HEK293T (cell line): ENCODE measurements around the gene ADIPOR2.

ENCODE experiments used
- CTCF ChIA-PET: fragments of 350-600 bp; formaldehyde crosslinking; extraction: SDS; loops from one replicate; lab custom pipeline; 2021; ENCODE audit warnings: antibody characterized with exemption, inconsistent platforms; lab: Yijun Ruan, JAX
- POLR2A ChIA-PET: fragments of 350-600 bp; formaldehyde crosslinking; extraction: SDS; loops from one replicate; lab custom pipeline; 2020; ENCODE audit warnings: antibody characterized with exemption, inconsistent platforms; lab: Yijun Ruan, JAX
- DNase-seq: peaks from one replicate; pipeline ENCODE4 v3.0.0; 2012; ENCODE audit warnings: mixed read lengths; ENCODE audit errors: extremely low spot score
- ARNT ChIP-seq: fragments of 450-650 bp; IDR thresholded peaks from 2 replicates; pipeline ENCODE4 v1.6.1; 2017; ENCODE audit warnings: mild to moderate bottlenecking
- BHLHE40 ChIP-seq: fragments of 450-650 bp; IDR thresholded peaks from 2 replicates; pipeline ENCODE4 v1.6.1; 2016; ENCODE audit warnings: mild to moderate bottlenecking, moderate library complexity, borderline replicate concordance
- CTBP1 ChIP-seq: fragments of 450-650 bp; IDR thresholded peaks from 2 replicates; pipeline ENCODE4 v1.6.1; 2016; ENCODE audit warnings: borderline replicate concordance
- ELF4 ChIP-seq: fragments of 450-650 bp; IDR thresholded peaks from 2 replicates; pipeline ENCODE4 v1.6.1; 2017; ENCODE audit warnings: antibody characterized with exemption
- FOXA1 ChIP-seq: fragments of 450-650 bp; IDR thresholded peaks from 2 replicates; pipeline ENCODE4 v1.6.1; 2016; ENCODE audit warnings: mild to moderate bottlenecking
- FOXK2 ChIP-seq: fragments of 450-650 bp; IDR thresholded peaks from 2 replicates; pipeline ENCODE4 v1.6.1; 2016; ENCODE audit warnings: mild to moderate bottlenecking
- FOXM1 ChIP-seq: fragments of 450-650 bp; IDR thresholded peaks from 2 replicates; pipeline ENCODE4 v1.6.1; 2017; ENCODE audit warnings: mild to moderate bottlenecking, borderline replicate concordance
- HDGF ChIP-seq: fragments of 450-650 bp; IDR thresholded peaks from 2 replicates; pipeline ENCODE4 v1.6.1; 2017; ENCODE audit warnings: antibody characterized with exemption, borderline replicate concordance
- L3MBTL2 ChIP-seq: fragments of 450-650 bp; conservative IDR thresholded peaks from 2 replicates; pipeline ENCODE4 v1.6.1; 2016; ENCODE audit warnings: mild to moderate bottlenecking
- LEF1 ChIP-seq: fragments of 450-650 bp; IDR thresholded peaks from 2 replicates; pipeline ENCODE4 v1.6.1; 2017; ENCODE audit warnings: mild to moderate bottlenecking, borderline replicate concordance
- NFRKB ChIP-seq: fragments of 450-650 bp; IDR thresholded peaks from 2 replicates; pipeline ENCODE4 v1.6.1; 2016; ENCODE audit warnings: mild to moderate bottlenecking, moderate library complexity
- PKNOX1 ChIP-seq: fragments of 450-650 bp; IDR thresholded peaks from 2 replicates; pipeline ENCODE4 v1.6.1; 2016
- SP1 ChIP-seq: fragments of 450-650 bp; IDR thresholded peaks from 2 replicates; pipeline ENCODE4 v1.6.1; 2017
- SUZ12 ChIP-seq: fragments of 450-650 bp; IDR thresholded peaks from 2 replicates; pipeline ENCODE4 v1.6.1; 2016; ENCODE audit warnings: mild to moderate bottlenecking
- TARDBP ChIP-seq: fragments of 450-650 bp; IDR thresholded peaks from 2 replicates; pipeline ENCODE4 v1.6.1; 2016
- ZNF384 ChIP-seq: fragments of 450-650 bp; IDR thresholded peaks from 2 replicates; pipeline ENCODE4 v1.6.1; 2016

ADIPOR2 gene

DNA sequence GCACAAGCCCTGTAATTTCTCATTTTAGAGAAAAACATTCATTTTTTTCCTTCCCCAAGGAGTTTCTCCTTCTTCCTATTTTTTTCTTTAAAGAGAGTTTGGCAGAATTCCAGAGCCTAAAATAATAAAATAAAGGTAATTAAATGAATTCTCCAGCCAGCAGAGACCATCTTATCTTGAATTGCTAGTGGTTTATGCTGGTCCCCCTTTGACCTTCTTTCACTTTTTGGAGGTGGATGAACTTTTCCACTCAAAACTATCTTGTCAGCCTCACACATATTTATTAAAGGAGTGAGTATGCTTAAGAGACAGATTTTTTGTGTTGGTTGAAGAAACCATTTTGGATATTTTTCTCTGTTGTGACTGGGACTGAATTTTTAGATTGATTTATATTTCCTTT lies 47.6 kb downstream of the ADIPOR2 start:
- ChIA-PET CTCF (interaction anchor here (0.7 to 1.2 kb wide), 2 partner anchors 10 to 53 kb away, joined by 3 read pairs; no protein-coding TSS in a partner anchor), POLR2A (no interaction called here)
- DNase-seq = no peak
- TF ChIP-seq TARDBP (no peak), NFRKB (no peak), ZNF384 (no peak), ELF4 (no peak), HDGF (no peak), BHLHE40 (no peak), FOXK2 (no peak), FOXA1 (no peak), L3MBTL2 (no peak), LEF1 (no peak), FOXM1 (no peak), PKNOX1 (no peak), CTBP1 (no peak)

DNA sequence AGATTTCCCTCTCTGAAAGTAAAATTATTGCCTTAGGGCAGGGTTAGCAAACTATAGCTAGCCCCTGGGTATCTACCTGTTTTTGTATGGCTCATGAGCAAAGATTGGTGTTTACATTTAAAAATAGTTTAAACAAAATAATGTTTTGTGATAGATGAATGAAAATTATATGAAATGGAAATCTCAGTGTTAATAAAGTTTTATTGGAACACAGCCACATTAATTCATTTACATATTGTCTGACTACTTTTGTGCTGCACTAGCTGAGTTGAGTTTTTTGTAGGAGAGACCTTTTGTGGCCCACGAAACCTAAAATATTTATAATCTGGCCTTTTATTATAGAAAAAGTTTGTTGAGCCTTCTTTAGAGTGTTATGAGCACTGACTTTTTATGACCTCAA lies 48.5 kb downstream of the ADIPOR2 start:
- no peak for DNase-seq
- ChIA-PET POLR2A (interaction anchor here (0.9 kb wide), 1 partner anchor 50 kb away, joined by 3 read pairs; no protein-coding TSS in a partner anchor), CTCF (interaction anchor here (1.2 kb wide), 1 partner anchor 52 kb away, joined by 3 read pairs; no protein-coding TSS in a partner anchor)
- TF ChIP-seq ELF4 (no peak), CTBP1 (no peak), FOXM1 (no peak), HDGF (no peak), ARNT (no peak), NFRKB (no peak), SP1 (no peak), LEF1 (no peak), FOXA1 (no peak), L3MBTL2 (no peak)

GRCh38 chr12:1740161-1740948 lies 49.5 kb downstream of the ADIPOR2 start:
- TF ChIP-seq HDGF (no peak), FOXM1 (no peak), PKNOX1 (no peak), FOXK2 (no peak), ELF4 (no peak), LEF1 (no peak), CTBP1 (no peak), NFRKB (no peak), BHLHE40 (no peak), FOXA1 (no peak), TARDBP (no peak), ARNT (no peak), SUZ12 (no peak), L3MBTL2 (no peak), ZNF384 (no peak), SP1 (no peak)
- ChIA-PET CTCF (no interaction called here), POLR2A (interaction anchor here (0.9 kb wide), 1 partner anchor 51 kb away, joined by 3 read pairs; no protein-coding TSS in a partner anchor)
- no peak for DNase-seq

DNA sequence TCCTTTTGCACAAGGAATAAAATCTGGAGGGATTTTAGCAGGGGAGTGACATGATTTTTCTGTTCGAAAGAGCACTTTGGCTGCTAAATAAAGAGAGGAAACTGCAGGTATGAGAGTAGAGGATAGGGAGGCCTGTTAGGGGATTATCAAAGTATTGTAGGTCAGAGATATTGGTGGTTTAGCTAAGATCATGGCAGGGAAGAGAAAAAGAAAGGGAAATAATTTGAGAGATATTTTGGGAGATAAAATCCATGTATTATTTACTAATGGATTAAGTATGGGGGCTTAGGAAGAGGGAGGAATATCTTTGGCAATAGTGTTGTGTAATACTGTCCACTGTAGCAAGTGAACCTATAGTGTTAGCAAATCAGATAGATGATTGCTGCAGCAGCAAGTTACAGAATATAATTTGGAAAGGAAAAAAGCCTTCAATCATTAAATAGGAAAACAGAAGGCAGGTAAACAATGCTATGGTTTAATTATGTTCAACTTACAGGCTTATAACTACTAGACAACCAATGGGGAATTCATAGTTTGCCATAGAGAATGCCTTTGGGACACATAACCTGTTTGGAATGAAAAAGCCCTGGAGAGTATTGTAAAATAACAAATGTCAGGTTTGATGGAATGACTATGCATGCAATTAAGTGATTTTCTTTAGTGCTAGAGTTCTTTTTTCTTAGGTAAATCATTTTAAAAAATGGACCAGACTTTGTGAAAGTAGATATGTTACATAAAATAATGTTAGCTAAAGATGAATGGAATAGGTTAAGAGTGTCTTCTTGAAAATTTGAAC lies 50.5 kb downstream of the ADIPOR2 start:
- CTCF ChIA-PET = no interaction called here
- DNase-seq = no peak
- TF ChIP-seq CTBP1 (no peak), FOXK2 (no peak), SP1 (no peak), ZNF384 (no peak), TARDBP (no peak), HDGF (no peak), ARNT (no peak), SUZ12 (no peak), ELF4 (no peak), FOXA1 (no peak), LEF1 (no peak), L3MBTL2 (no peak), BHLHE40 (no peak), FOXM1 (no peak), PKNOX1 (no peak)
- POLR2A ChIA-PET = no interaction called here

DNA sequence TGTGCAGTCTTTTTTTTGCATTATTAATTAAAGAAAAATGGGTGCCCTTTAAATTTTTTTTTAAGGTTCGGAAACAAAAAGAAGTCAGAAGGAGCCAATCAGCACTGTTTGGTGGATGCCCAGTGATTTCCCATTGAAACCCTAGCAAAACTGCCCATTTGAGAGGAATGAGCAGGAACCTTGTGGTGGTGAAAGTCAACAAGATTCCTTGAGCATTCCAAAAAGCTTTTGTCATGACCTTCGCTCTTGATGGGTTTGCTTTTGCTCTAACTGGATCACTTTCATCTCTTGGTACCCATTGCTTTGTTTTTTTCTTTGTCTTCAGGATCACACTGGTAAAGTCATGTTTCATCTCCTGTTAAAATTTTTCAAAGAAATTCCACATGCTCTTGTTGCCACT lies 54.1 kb downstream of the ADIPOR2 start:
- ChIA-PET CTCF (no interaction called here), POLR2A (no interaction called here)
- DNase-seq = no peak
- no peak for TF ChIP-seq FOXM1
- TF ChIP-seq L3MBTL2 = no peak
- no peak for TF ChIP-seq FOXA1
- no peak for TF ChIP-seq ARNT
- TF ChIP-seq LEF1 = no peak
- no peak for TF ChIP-seq FOXK2
